Measurements from ENCODE around the gene KLK11. TPM values are rescaled to one million over a fixed set of nuclear protein-coding genes. Genes with fewer than 3 reads are reported as not detected.
A peak's percentile ranks its signal among the peaks of the same experiment; 100 is the strongest.

KLK11 gene
- total and polyA plus RNA-seq, 2 experiments from 2014 or later: not detected

- no peak overlapping the region for H3K4me3 ChIP-seq
- TF ChIP-seq CTCF (IDR thresholded peaks at IDR 0.05; ENCODE audit: low read depth, low read length): no peak
- H3K27ac ChIP-seq: no peak overlapping the region
- no peaks in the 10 kb centered on the region for H3K9me3 ChIP-seq (ENCODE audit: low read depth)
- no peak for DNase-seq (ENCODE audit: low read depth in 1 of 2, low spot score in 1 of 2)
- H3K36me3 ChIP-seq: no peaks in the 10 kb centered on the region
- H3K27me3 ChIP-seq: peaks cover 16% of the 10 kb centered on the region
- no peaks in the 10 kb centered on the region for H3K4me1 ChIP-seq (ENCODE audit: low read depth)
These were observed 1.5 kb downstream of the KLK11 start for GRCh38 chr19:51024924-51025323.

DNA sequence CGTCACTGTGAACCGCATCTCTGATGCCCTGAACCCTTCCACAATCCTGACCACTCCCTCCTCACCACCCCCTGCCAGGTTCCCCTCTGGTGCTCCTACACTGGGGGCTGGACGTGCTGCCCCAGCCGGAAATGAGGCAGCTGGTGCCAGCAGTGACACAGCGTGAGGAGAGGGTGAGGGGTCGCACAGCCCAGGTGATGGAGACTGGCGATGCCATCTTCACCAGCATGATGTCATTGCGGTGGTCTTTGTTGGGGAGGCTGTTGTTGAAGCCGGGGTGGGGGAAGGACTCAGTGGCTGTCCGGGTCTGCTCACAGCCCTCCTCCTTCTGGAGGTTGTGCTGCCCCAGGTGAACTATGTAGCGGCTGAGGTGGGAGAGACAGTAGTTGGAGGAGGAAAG, 2.5 kb downstream of the KLK11 start:
- no peak for DNase-seq (ENCODE audit: low read depth in 1 of 2, low spot score in 1 of 2)
- Histone ChIP-seq H3K36me3 (no peaks in the 10 kb centered on the region), H3K9me3 (ENCODE audit: low read depth) (no peaks in the 10 kb centered on the region), H3K27ac (no peak overlapping the region), H3K4me1 (ENCODE audit: low read depth) (no peaks in the 10 kb centered on the region), H3K4me3 (no peak overlapping the region), H3K27me3 (peaks cover 26% of the 10 kb centered on the region)
- TF ChIP-seq CTCF (IDR thresholded peaks at IDR 0.05; ENCODE audit: low read depth, low read length): no peak

- Histone ChIP-seq H3K9me3 (ENCODE audit: low read depth) (no peaks in the 10 kb centered on the region), H3K4me1 (ENCODE audit: low read depth) (no peaks in the 10 kb centered on the region), H3K4me3 (no peak overlapping the region), H3K36me3 (no peaks in the 10 kb centered on the region), H3K27ac (no peak overlapping the region), H3K27me3 (peaks cover 40% of the 10 kb centered on the region)
- DNase-seq (ENCODE audit: low read depth in 1 of 2, low spot score in 1 of 2): no peak
- no peak for TF ChIP-seq CTCF (IDR thresholded peaks at IDR 0.05; ENCODE audit: low read depth, low read length)
These were observed 3.9 kb downstream of the KLK11 start for GRCh38 chr19:51022526-51022925.

GRCh38 chr19:51020988-51021651, 5.3 kb downstream of the KLK11 start:
- H3K36me3 ChIP-seq: no peaks in the 10 kb centered on the region
- TF ChIP-seq CTCF (IDR thresholded peaks at IDR 0.05; ENCODE audit: low read depth, low read length): peak; percentile 78
- H3K4me1 ChIP-seq (ENCODE audit: low read depth): no peaks in the 10 kb centered on the region
- no peak overlapping the region for H3K4me3 ChIP-seq
- no peak overlapping the region for H3K27ac ChIP-seq
- no peaks in the 10 kb centered on the region for H3K9me3 ChIP-seq (ENCODE audit: low read depth)
- peaks cover 53% of the 10 kb centered on the region for H3K27me3 ChIP-seq
- peak; percentile 58 to 74 for DNase-seq (ENCODE audit: low read depth in 1 of 2, low spot score in 1 of 2)

DNA sequence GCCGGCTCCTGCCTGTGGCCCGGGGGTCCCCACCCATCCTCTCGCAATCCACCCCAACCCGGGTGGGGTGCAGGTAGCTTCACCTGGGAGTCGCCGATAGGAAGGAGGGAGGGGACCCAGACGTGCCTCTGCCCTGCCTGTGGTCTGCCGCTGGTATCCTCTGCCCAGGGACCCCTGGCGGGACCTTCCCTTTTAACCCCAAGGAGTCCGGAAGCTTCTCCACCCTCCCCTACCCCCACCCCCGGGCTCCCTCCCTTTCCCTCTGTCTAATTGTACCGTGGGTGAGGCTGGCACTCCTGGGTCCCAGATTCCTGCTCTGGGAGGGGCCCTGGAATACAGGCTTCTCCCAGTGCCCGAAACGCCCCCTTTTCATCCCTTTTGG, 6.9 kb downstream of the KLK11 start, which contains the start of gene KLK10:
Gene KLK10 (minus strand): TSS at position 166 of the 382 bp plus-strand sequence. CDS start 579 bp downstream, outside the sequence.
- Histone ChIP-seq H3K4me3 (peak within 1 kb of the TSS; percentile 17), H3K27ac (no peak within 1 kb of the TSS), H3K9me3 (ENCODE audit: low read depth) (no peaks in the 10 kb centered on the region), H3K36me3 (no peaks in the 10 kb centered on the region), H3K4me1 (ENCODE audit: low read depth) (no peaks in the 10 kb centered on the region), H3K27me3 (peaks cover 64% of the 10 kb centered on the region)
- no peak for DNase-seq (ENCODE audit: low read depth in 1 of 2, low spot score in 1 of 2)
- no peak for TF ChIP-seq CTCF (IDR thresholded peaks at IDR 0.05; ENCODE audit: low read depth, low read length)

All from cardiac muscle cell (in vitro differentiated cells and primary cell).